Measurements from ENCODE around the gene LRRC75B. TPM values are rescaled to one million over a fixed set of nuclear protein-coding genes. Genes with fewer than 3 reads are reported as not detected.

LRRC75B gene
- total and polyA plus RNA-seq, 10 donors = 2.9 to 6.7 (median 5.4) TPM

GRCh38 chr22:24584166-24584790 lies 8.6 kb downstream of the LRRC75B start:
- Histone ChIP-seq H3K36me3 (peaks cover 0 to 37% (median 5%) of the 10 kb centered on the region in 6 donors), H3K4me3 (no peak overlapping the region), H3K4me1 (peaks cover 0 to 18% (median 0%) of the 10 kb centered on the region in 6 donors), H3K27ac (peak overlapping the region in 4 of 8 donors; percentile 18 to 41 (median 28)), H3K9me3 (no peaks in the 10 kb centered on the region), H3K27me3 (replicated peaks in 1 of 7) (no peaks in the 10 kb centered on the region)
- 88 to 98% (median 92%) methylated on average over 5 of the region's 5 CpGs for WGBS, 5 donors
- intact Hi-C loops (cut with DNase I; ENCODE audit: low total_unique reads) = no loop called here
- TF ChIP-seq POLR2AphosphoS5 (IDR thresholded peaks at IDR 0.05) (no peak), CTCF (IDR thresholded peaks at IDR 0.05 in 8 of 11, conservative IDR thresholded peaks at IDR 0.05 in 3 of 11) (no peak), POLR2A (IDR thresholded peaks at IDR 0.05) (no peak)
- peak; percentile 34 for DNase-seq

GRCh38 chr22:24583221-24584165 lies 9.4 kb downstream of the LRRC75B start:
- Histone ChIP-seq H3K27me3 (replicated peaks in 1 of 7) (no peaks in the 10 kb centered on the region), H3K4me1 (peaks cover 0 to 18% (median 0%) of the 10 kb centered on the region in 6 donors), H3K9me3 (no peaks in the 10 kb centered on the region), H3K4me3 (no peak overlapping the region), H3K27ac (peak overlapping the region in 4 of 8 donors; percentile 18 to 41 (median 28)), H3K36me3 (peaks cover 0 to 39% (median 5%) of the 10 kb centered on the region in 6 donors)
- TF ChIP-seq POLR2A (IDR thresholded peaks at IDR 0.05) (no peak), CTCF (IDR thresholded peaks at IDR 0.05 in 8 of 11, conservative IDR thresholded peaks at IDR 0.05 in 3 of 11) (no peak), POLR2AphosphoS5 (IDR thresholded peaks at IDR 0.05) (peak in 1 of 3 donors; percentile 54)
- DNase-seq = peak; percentile 64
- 74 to 82% (median 75%) methylated on average over 17 to 19 of the region's 19 CpGs for WGBS, 5 donors
- intact Hi-C loops (cut with DNase I; ENCODE audit: low total_unique reads) = no loop called here

GRCh38 chr22:24582056-24582814 lies 10.6 kb downstream of the LRRC75B start:
- TF ChIP-seq POLR2AphosphoS5 (IDR thresholded peaks at IDR 0.05) (no peak), POLR2A (IDR thresholded peaks at IDR 0.05) (no peak), CTCF (IDR thresholded peaks at IDR 0.05 in 8 of 11, conservative IDR thresholded peaks at IDR 0.05 in 3 of 11) (no peak)
- no peak overlapping the region for H3K27ac ChIP-seq
- H3K4me3 ChIP-seq = no peak overlapping the region
- no peaks in the 10 kb centered on the region for H3K9me3 ChIP-seq
- H3K4me1 ChIP-seq = peaks cover 0 to 18% (median 0%) of the 10 kb centered on the region in 6 donors
- peak; percentile 63 for DNase-seq
- peaks cover 0 to 39% (median 6%) of the 10 kb centered on the region in 6 donors for H3K36me3 ChIP-seq
- intact Hi-C loops (cut with DNase I; ENCODE audit: low total_unique reads) = no loop called here
- H3K27me3 ChIP-seq (replicated peaks in 1 of 7) = no peaks in the 10 kb centered on the region
- WGBS, 5 donors = 91 to 94% (median 93%) methylated on average over 11 to 12 of the region's 12 CpGs
